ENCODE results near the gene APPL2. TPM values are rescaled to one million over a fixed set of nuclear protein-coding genes. Genes with fewer than 3 reads are reported as not detected.
A peak's percentile ranks its signal among the peaks of the same experiment; 100 is the strongest.
"Not testable (repeated sequence)": the region's sequence is repeated elsewhere in the genome, so short reads cannot be mapped to it uniquely, and the experiment has no call there.

The APPL2 gene
- total RNA-seq, 1 donor, result 21.5 TPM

DNA sequence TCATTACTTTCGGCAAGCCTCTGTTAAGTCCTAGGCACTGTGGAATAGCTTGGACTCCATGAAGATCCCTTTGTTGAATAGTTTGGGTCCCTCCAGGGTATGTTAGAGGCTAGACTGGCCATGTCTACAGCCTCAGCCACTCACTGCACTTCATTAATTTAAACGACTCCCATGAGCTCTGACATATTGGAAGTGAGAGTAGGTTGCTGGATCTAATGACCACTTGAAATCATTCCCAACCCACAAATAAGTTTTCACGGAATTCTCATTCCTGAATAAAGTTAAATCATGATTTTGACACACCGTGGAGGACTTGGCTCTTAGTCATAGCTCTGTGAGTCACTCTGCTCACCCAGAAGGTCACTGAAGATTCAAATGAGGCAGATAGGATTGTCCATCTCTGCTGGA, 21.4 kb upstream of the APPL2 start:
- DNase-seq (ENCODE audit: low read depth in 2 of 3, low spot score in 2 of 3), result no peak

- DNase-seq (ENCODE audit: low read depth in 2 of 3, low spot score in 2 of 3), result no peak
These were observed 20.9 kb upstream of the APPL2 start for GRCh38 chr12:105256921-105257320.

DNA sequence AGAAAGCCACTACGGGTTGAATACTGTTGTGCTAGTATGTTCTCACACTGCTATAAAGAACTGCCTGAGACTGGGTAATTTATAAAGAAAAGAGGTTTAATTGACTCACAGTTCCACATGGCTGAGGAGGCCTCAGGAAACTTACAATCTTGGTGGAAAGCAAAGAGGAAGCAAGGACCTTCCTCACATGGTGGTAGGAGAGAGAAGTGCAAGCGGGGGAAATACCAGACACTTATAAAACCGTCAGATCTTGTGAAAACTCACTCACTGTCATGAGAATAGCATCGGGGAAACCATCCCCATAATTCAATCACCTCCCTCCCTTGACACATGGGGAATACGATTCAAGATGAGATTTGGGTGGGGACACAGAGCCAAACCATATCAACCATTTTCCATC, 20.5 kb upstream of the APPL2 start:
- DNase-seq (ENCODE audit: low read depth in 2 of 3, low spot score in 2 of 3), result not testable (repeated sequence)

DNA sequence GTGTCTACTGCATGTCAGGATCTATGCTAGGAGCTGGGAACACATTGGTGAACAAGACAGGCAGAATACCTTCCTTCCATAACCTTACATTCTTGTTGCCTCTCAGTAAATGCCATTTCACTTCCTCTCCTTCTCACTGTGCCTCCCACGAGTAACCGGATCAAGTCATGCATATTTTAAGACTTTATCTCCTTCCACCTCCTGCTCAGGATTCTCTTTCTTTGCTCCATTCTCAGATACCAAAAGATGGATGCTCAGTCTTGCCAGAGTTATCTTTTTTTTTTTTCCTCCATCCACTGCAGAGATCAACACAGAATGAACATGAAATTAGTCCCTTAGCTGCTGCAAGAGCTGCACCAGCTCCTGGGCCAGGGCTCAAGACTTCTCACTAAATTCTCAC, 20.0 kb upstream of the APPL2 start:
- DNase-seq (ENCODE audit: low read depth in 2 of 3, low spot score in 2 of 3), result peak in 1 of 3 donors; percentile 14

DNA sequence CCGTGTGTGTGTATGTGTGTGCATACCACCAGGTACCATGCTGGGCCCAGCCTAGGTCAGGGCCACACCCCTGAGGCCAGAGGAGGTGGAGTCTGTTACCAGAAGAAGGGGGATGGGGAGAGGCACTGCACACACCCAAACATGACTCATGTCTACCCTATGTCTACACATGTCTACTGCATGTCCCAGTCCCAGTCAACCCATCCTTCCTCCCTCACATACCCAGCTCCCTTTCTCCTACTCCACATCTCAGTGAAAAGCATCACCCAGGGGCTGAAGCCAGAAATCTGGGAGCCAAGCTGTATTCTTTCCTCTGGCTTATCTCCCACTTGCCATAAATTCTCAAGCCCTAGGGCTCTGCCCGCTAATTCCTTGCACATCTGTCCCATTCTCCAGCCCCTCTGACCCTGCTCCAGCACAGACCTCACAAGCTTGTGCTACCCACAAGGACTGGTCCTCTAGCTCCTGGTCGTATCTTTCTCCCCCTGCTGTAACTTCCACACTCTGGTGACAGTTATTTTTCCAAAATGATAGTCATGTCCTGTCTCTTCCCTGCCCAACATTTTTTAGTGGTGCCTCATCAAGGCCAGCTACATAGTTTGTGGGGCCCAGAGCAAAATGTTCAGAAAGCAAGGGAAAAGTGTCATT, 18.0 kb upstream of the APPL2 start:
- no peak for DNase-seq (ENCODE audit: low read depth in 2 of 3, low spot score in 2 of 3)

- no peak for DNase-seq (ENCODE audit: low read depth in 2 of 3, low spot score in 2 of 3)
These were observed 16.9 kb upstream of the APPL2 start for GRCh38 chr12:105252901-105253300.

DNA sequence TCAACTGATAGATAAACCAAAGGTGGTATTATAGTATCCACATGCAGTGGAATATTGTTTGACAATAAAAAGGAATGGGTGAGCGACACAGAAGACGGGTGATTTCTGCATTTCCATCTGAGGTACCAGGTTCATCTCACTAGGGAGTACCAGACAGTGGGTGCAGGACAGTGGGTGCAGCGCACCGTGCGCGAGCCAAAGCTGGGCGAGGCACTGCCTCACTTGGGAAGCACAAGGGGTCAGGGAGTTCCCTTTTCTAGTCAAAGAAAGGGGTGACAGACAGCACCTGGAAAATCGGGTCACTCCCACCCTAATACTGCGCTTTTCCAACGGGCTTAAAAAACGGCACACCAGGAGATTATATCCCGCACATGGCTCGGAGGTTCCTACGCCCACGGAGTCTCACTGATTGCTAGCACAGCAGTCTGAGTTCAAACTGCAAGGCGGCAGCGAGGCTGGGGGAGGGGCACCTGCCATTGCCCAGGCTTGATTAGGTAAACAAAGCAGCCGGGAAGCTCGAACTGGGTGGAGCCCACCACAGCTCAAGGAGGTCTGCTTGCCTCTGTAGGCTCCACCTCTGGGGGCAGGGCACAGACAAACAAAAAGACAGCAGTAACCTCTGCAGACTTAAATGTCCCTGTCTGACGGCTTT, 9.9 kb upstream of the APPL2 start:
- DNase-seq (ENCODE audit: low read depth in 2 of 3, low spot score in 2 of 3), result not testable (repeated sequence)

- DNase-seq (ENCODE audit: low read depth in 2 of 3, low spot score in 2 of 3), result no peak
These were observed 9.3 kb upstream of the APPL2 start for GRCh38 chr12:105245291-105245690.

GRCh38 chr12:105240228-105240627, 4.3 kb upstream of the APPL2 start:
- DNase-seq (ENCODE audit: low read depth in 2 of 3, low spot score in 2 of 3), result peak in 1 of 3 donors; percentile 83

GRCh38 chr12:105239304-105239703, 3.3 kb upstream of the APPL2 start:
- DNase-seq (ENCODE audit: low read depth in 2 of 3, low spot score in 2 of 3), result no peak

DNA sequence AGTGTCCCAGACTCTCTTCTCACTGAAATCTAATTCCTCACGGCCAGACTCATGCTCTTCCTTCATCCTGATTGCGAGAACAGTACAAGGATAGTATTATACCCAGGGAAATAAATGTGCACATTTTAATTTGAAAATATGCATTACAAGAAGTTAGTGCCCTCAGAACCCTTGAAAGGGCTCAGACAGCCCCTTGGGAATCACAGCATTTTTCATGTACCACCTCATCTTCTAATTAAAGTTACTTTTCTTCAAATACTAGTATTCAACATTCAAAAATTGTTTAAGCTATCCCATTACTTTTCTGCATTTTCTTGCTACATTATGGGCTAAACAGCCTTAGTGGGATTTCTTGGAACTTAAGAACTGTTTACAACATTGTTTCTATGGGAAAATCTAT, 1.7 kb upstream of the APPL2 start:
- no peak for DNase-seq (ENCODE audit: low read depth in 2 of 3, low spot score in 2 of 3)

GRCh38 chr12:105235281-105235731, 668 bp downstream of the APPL2 start:
- DNase-seq (ENCODE audit: low read depth in 2 of 3, low spot score in 2 of 3), result peak in 1 of 3 donors; percentile 16

DNA sequence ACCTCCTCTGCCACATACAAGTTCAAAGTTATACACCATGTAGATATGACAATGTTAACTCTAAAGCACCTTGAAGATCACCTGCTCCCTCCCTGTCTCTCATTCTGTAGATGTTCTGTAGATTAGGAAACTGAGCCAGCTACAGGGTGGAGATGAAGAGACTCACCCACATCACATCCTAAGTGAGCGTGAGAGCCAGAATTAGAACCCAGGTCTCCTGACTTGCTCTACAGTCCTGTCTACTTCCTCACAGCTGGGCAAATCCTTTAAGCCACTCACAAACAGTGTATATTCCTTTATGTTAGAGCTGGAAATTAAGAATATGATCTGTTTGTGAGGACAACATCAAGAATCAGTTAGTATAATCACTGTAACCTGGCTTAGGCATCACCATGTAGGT, 1.8 kb downstream of the APPL2 start:
- DNase-seq (ENCODE audit: low read depth in 2 of 3, low spot score in 2 of 3), result no peak

DNA sequence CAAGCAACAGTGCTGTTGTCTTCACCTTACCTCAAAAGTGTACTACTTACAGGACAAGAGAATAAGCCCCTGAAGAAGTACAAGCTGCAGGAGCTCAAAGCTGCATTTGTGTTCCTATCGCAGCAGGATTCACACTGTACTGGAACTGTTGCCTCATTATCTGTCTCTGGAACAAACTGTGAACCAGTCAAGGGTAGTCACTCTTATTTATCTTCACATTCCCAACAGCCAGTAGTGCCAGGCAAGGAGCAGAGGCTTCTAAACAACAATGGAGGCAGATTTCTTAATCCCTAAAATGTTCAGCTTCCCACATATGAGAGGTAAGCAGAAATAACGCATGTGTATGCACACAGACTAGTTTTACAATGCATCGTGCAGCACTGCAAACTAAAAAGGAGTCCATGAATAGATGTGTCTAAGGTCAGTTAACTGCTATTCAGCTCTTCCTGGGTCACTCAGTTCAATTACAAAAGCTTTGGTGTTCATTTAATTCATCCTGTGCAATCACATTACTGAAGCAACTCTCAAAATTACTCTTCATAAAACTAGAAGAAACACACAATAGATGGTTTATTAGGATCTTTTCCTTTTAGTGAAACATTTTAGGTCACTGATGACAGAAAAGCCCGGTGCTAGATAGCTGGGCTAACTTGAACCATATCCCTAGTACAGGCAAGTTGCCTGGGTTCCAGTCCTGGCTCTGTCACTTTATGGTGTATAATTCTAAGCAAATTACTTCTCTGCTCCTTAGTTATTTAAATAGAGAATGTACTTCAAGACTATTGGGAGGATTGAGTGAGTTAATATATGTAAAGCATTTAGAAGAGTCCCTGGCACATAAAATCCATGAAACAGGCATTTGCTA, 2.7 kb downstream of the APPL2 start:
- DNase-seq (ENCODE audit: low read depth in 2 of 3, low spot score in 2 of 3), result no peak

- no peak for DNase-seq (ENCODE audit: low read depth in 2 of 3, low spot score in 2 of 3)
These were observed 4.6 kb downstream of the APPL2 start for GRCh38 chr12:105231396-105231795.

GRCh38 chr12:105229371-105229770, 6.6 kb downstream of the APPL2 start:
- DNase-seq (ENCODE audit: low read depth in 2 of 3, low spot score in 2 of 3), result no peak

- DNase-seq (ENCODE audit: low read depth in 2 of 3, low spot score in 2 of 3), result no peak
These were observed 7.0 kb downstream of the APPL2 start for GRCh38 chr12:105228966-105229365.

GRCh38 chr12:105228494-105228893, 7.5 kb downstream of the APPL2 start:
- DNase-seq (ENCODE audit: low read depth in 2 of 3, low spot score in 2 of 3), result no peak

GRCh38 chr12:105227879-105228278, 8.1 kb downstream of the APPL2 start:
- no peak for DNase-seq (ENCODE audit: low read depth in 2 of 3, low spot score in 2 of 3)

DNA sequence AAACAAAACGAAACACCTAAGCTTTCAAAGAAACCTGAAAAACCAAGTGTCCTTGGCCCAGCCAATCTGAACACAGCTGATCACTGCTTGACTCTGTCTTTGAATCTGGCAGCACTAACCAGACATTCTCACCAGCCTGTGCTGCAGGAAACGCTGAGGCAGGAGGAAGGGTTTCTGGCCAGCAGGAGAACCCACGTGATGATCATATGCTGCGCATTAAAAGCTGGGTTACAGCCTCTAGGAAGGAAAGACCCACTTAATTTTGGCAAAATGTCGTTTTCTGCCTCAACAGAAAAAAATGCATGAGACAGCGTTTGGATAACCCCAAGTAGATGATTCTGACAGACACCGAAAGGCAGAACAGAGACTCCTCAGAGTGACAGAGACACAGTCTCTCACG, 9.8 kb downstream of the APPL2 start:
- DNase-seq (ENCODE audit: low read depth in 2 of 3, low spot score in 2 of 3), result peak in 2 of 3 donors; percentile 58 to 81

GRCh38 chr12:105225505-105226015, 10.4 kb downstream of the APPL2 start:
- DNase-seq (ENCODE audit: low read depth in 2 of 3, low spot score in 2 of 3), result peak in 1 of 3 donors; percentile 18

Measured in hematopoietic multipotent progenitor cell (in vitro differentiated cells).